ENCODE results near the gene TMEM259.

The TMEM259 gene

DNA sequence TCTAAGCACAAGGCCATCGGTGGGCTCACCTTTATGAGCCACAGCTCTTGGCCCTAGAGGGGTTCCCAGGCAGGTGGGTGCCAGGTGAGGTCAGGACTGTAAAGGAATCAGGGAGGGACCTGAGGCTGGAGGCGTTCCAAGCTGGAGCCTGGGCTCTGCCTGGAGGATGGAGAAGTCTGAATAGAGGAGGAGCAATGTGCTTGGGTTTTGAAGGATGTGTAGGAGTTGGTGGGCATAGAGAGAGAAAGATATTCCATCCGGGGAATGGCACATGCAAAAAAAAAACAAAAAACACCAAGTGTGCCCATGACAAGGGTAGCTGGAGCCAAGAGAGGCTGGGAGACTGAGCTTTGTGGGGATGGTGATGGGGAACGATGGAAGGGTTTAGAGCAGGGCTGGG, 18.3 kb downstream of the TMEM259 start:
- no peak overlapping the region for H3K4me3 ChIP-seq (ENCODE audit: low read length in 2 of 2)
- H3K4me1 ChIP-seq (ENCODE audit: control insufficient read depth in 2 of 2, insufficient read depth in 2 of 2, low read length in 2 of 2) = peaks cover 0 to 3% of the 10 kb centered on the region in 2 donors
- H3K9ac ChIP-seq (ENCODE audit: low read depth in 1 of 2, low read length in 2 of 2) = no peak overlapping the region
- H3K36me3 ChIP-seq (ENCODE audit: control insufficient read depth in 2 of 2, insufficient read depth in 2 of 2, low read length in 2 of 2) = no peaks in the 10 kb centered on the region
- H3K27ac ChIP-seq (ENCODE audit: low read depth in 2 of 2, low read length in 2 of 2) = no peak overlapping the region
- peaks cover 27 to 29% of the 10 kb centered on the region in 2 donors for H3K27me3 ChIP-seq (ENCODE audit: control insufficient read depth in 2 of 2, insufficient read depth in 2 of 2, low read length in 2 of 2)
- no peaks in the 10 kb centered on the region for H3K9me3 ChIP-seq (ENCODE audit: control insufficient read depth in 2 of 2, low read length in 2 of 2)

DNA sequence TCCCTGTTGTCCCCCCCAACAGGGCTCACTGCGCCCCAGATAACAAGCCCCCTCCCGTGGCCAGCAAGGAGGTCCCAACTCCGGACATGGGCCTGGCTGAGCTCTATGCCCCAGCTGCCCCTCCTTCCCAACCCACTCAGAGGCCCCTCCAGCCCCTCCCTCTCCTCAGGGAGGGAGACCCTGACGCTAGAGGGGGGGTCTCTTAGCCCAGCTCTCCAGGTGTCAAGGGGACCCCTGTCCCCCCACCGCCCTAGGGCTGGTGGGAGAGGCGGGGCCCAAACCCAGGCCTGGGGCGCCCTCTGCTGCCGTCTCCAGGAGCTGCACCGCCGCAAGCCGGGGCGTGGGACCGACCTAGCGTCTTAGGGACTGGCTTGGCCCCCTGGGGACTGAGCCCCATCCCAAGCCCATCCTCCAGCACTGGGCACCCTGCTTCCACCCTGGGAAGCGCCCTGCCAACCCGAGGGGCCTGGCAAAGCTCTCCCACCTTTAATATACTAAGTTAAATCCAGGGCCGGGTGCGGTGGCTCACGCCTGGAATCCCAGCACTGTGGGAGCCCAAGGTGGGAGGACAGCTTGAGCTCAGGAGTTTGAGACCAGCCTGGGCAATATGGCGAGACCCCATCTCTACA, 19.3 kb downstream of the TMEM259 start:
- H3K36me3 ChIP-seq (ENCODE audit: control insufficient read depth in 2 of 2, insufficient read depth in 2 of 2, low read length in 2 of 2) = no peaks in the 10 kb centered on the region
- H3K9me3 ChIP-seq (ENCODE audit: control insufficient read depth in 2 of 2, low read length in 2 of 2) = no peaks in the 10 kb centered on the region
- H3K9ac ChIP-seq (ENCODE audit: low read depth in 1 of 2, low read length in 2 of 2) = no peak overlapping the region
- peaks cover 33 to 35% of the 10 kb centered on the region in 2 donors for H3K27me3 ChIP-seq (ENCODE audit: control insufficient read depth in 2 of 2, insufficient read depth in 2 of 2, low read length in 2 of 2)
- no peak overlapping the region for H3K27ac ChIP-seq (ENCODE audit: low read depth in 2 of 2, low read length in 2 of 2)
- H3K4me1 ChIP-seq (ENCODE audit: control insufficient read depth in 2 of 2, insufficient read depth in 2 of 2, low read length in 2 of 2) = peaks cover 0 to 3% of the 10 kb centered on the region in 2 donors
- no peak overlapping the region for H3K4me3 ChIP-seq (ENCODE audit: low read length in 2 of 2)

DNA sequence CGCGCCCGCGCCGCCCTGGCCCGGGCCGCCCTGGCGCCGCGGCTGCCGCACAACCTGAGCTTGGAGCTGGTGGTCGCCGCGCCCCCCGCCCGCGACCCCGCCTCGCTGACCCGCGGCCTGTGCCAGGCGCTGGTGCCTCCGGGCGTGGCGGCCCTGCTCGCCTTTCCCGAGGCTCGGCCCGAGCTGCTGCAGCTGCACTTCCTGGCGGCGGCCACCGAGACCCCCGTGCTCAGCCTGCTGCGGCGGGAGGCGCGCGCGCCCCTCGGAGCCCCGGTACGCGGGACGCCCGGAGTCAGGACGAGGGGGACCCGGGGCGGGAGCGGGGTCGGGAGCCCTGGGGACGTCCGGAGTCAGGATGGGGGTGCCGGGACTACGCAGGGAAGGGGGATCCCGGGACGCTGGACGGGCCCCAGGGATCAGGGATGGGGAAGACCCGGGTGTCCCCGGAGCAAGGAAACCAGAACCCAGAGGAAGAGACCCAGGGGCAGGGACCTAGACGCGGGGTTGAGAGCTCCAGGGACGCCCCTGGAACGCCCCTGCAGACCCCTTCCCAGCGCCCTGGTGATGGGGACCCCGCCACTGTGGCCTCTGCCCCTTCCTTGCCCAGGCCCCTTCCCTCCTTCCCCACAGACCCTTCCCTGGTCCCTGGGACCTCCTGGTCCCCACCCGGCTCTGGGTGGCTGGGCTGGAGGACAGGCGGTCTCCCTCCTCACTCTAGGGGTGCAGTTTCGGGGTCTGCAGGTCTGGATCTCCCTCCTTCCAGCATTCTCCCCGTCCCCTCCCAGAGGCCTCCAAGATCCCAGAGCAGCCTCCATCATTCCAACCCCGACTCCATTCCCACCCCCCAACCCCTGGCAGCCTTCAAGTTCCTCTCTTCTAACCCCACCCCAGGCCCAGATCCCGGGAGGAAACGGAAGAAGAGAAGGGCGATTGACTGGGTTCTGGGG, 20.1 kb downstream of the TMEM259 start:
- Histone ChIP-seq H3K9ac (ENCODE audit: low read depth in 1 of 2, low read length in 2 of 2) (no peak overlapping the region), H3K36me3 (ENCODE audit: control insufficient read depth in 2 of 2, insufficient read depth in 2 of 2, low read length in 2 of 2) (no peaks in the 10 kb centered on the region), H3K4me3 (ENCODE audit: low read length in 2 of 2) (no peak overlapping the region), H3K9me3 (ENCODE audit: control insufficient read depth in 2 of 2, low read length in 2 of 2) (no peaks in the 10 kb centered on the region), H3K27me3 (ENCODE audit: control insufficient read depth in 2 of 2, insufficient read depth in 2 of 2, low read length in 2 of 2) (peaks cover 40 to 42% of the 10 kb centered on the region in 2 donors), H3K27ac (ENCODE audit: low read depth in 2 of 2, low read length in 2 of 2) (no peak overlapping the region), H3K4me1 (ENCODE audit: control insufficient read depth in 2 of 2, insufficient read depth in 2 of 2, low read length in 2 of 2) (peaks cover 3 to 10% of the 10 kb centered on the region in 2 donors)

DNA sequence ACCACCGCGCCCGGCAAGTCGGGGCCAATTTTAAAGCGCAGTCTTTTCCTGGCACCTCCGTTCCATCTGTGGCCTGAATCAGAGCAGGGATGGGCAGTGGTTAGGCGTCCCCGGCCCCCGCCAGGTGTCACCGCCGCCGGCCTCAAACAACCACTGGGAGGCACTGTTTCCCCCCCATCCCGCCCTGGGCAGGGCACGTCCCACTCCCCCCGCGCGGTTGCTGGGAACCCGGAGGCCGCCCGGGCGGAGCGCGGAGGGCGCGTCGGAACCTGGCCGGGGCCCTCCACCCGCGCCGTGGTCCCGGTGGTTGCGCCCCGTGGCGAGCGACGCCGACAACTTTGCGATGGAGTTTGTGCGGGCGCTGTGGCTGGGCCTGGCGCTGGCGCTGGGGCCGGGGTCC, 20.8 kb downstream of the TMEM259 start, which contains the start of gene GRIN3B:
TSS of gene GRIN3B (plus strand) at position 325 of the 400 bp plus-strand sequence. CDS start at position 344, 19 bp downstream.
- no peak within 1 kb of the TSS for H3K4me3 ChIP-seq (ENCODE audit: low read length in 2 of 2)

DNA sequence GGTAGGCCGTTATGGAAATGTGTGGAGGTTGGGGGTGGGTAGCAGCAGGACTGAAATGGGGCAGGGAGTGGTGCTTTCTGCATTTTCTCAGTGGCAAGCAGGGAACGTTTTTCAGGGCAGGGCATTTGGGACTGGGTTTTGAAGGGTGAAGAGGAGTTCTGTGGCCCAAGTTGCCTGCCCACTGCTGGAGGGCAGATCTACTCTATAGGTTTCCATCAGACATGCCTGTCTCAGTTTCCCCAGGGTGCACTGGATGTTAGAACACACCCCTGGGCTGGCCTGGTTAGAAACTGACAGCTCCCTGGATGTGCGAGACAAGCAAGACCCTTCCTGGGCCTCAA, 21.6 kb downstream of the TMEM259 start:
- Histone ChIP-seq H3K27me3 (ENCODE audit: control insufficient read depth in 2 of 2, insufficient read depth in 2 of 2, low read length in 2 of 2) (peaks cover 43 to 46% of the 10 kb centered on the region in 2 donors), H3K4me3 (ENCODE audit: low read length in 2 of 2) (no peak overlapping the region), H3K4me1 (ENCODE audit: control insufficient read depth in 2 of 2, insufficient read depth in 2 of 2, low read length in 2 of 2) (peaks cover 5 to 10% of the 10 kb centered on the region in 2 donors), H3K9ac (ENCODE audit: low read depth in 1 of 2, low read length in 2 of 2) (no peak overlapping the region), H3K27ac (ENCODE audit: low read depth in 2 of 2, low read length in 2 of 2) (no peak overlapping the region), H3K36me3 (ENCODE audit: control insufficient read depth in 2 of 2, insufficient read depth in 2 of 2, low read length in 2 of 2) (no peaks in the 10 kb centered on the region), H3K9me3 (ENCODE audit: control insufficient read depth in 2 of 2, low read length in 2 of 2) (no peaks in the 10 kb centered on the region)

More for the DNA sequence above, 20.8 kb downstream of the TMEM259 start, which contains the start of gene GRIN3B:
- no peaks in the 10 kb centered on the region for H3K36me3 ChIP-seq (ENCODE audit: control insufficient read depth in 2 of 2, insufficient read depth in 2 of 2, low read length in 2 of 2)
- no peak within 1 kb of the TSS for H3K27ac ChIP-seq (ENCODE audit: low read depth in 2 of 2, low read length in 2 of 2)
- peaks cover 5 to 10% of the 10 kb centered on the region in 2 donors for H3K4me1 ChIP-seq (ENCODE audit: control insufficient read depth in 2 of 2, insufficient read depth in 2 of 2, low read length in 2 of 2)
- no peaks in the 10 kb centered on the region for H3K9me3 ChIP-seq (ENCODE audit: control insufficient read depth in 2 of 2, low read length in 2 of 2)
- H3K27me3 ChIP-seq (ENCODE audit: control insufficient read depth in 2 of 2, insufficient read depth in 2 of 2, low read length in 2 of 2) = peaks cover 43 to 47% of the 10 kb centered on the region in 2 donors
- H3K9ac ChIP-seq (ENCODE audit: low read depth in 1 of 2, low read length in 2 of 2) = no peak within 1 kb of the TSS

DNA sequence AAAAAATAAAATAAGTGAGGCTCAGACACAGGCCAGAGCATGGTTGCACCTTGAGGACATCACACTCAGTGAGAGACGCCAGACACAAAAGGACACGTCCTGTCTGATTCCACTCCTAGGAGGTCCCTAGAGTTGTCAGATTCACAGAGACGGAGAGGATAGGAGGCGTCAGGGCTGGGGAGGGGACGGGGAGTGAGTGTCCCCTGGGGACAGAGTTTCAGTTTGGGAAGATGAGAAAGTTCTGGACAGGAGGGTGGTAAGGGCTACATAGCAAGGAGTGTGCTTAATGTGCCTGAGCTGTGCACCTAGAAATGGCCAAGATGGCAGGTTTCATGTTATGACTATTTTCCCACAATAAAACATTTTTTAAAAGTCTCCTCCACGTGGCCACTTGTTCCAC, 22.9 kb downstream of the TMEM259 start:
- no peaks in the 10 kb centered on the region for H3K9me3 ChIP-seq (ENCODE audit: control insufficient read depth in 2 of 2, low read length in 2 of 2)
- H3K27me3 ChIP-seq (ENCODE audit: control insufficient read depth in 2 of 2, insufficient read depth in 2 of 2, low read length in 2 of 2) = peaks cover 43 to 46% of the 10 kb centered on the region in 2 donors
- H3K36me3 ChIP-seq (ENCODE audit: control insufficient read depth in 2 of 2, insufficient read depth in 2 of 2, low read length in 2 of 2) = peaks cover 0 to 4% of the 10 kb centered on the region in 2 donors
- no peak overlapping the region for H3K9ac ChIP-seq (ENCODE audit: low read depth in 1 of 2, low read length in 2 of 2)
- H3K27ac ChIP-seq (ENCODE audit: low read depth in 2 of 2, low read length in 2 of 2) = no peak overlapping the region
- peaks cover 5 to 10% of the 10 kb centered on the region in 2 donors for H3K4me1 ChIP-seq (ENCODE audit: control insufficient read depth in 2 of 2, insufficient read depth in 2 of 2, low read length in 2 of 2)
- no peak overlapping the region for H3K4me3 ChIP-seq (ENCODE audit: low read length in 2 of 2)

DNA sequence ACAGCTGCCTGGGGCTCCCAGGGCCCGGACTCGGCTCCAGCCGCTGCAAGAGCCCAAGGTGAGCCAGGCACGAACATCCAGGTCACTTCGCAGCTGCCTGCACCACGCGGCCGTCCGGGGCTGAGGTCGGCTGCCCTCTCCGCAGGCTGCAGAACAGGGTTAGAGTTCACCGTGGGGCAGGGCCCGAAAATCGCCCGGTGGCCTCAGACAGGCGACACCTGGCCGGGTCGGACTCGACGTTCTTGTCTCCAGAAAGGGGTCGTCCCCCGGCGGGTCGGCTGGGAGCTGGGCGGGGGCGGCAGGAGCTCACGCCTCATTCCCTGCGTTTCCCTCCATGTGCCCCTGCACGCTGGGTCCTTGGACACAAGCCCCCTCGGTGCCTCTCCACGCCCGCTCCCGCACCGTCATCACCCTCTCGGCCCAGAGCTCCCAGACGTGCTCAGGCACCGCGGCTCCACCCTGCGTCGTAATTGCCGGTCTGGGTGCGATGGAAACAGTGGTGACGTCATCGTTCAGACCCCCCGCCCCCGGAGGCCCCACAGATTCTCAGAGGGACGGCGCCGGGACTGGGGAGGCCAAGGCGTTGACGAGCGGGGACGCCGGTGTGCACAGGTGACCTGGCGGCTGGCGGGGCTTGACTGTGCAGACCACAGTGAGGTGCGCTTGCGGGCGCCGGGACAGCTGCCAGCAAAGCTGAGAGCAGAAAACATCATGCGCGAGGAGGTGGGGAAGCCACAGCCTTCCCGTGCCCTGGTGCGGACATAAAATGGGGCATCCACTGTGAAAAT, 24.7 kb downstream of the TMEM259 start:
- Histone ChIP-seq H3K36me3 (ENCODE audit: control insufficient read depth in 2 of 2, insufficient read depth in 2 of 2, low read length in 2 of 2) (peaks cover 0 to 9% of the 10 kb centered on the region in 2 donors), H3K4me1 (ENCODE audit: control insufficient read depth in 2 of 2, insufficient read depth in 2 of 2, low read length in 2 of 2) (peaks cover 5 to 10% of the 10 kb centered on the region in 2 donors), H3K27me3 (ENCODE audit: control insufficient read depth in 2 of 2, insufficient read depth in 2 of 2, low read length in 2 of 2) (peaks cover 37 to 46% of the 10 kb centered on the region in 2 donors), H3K9ac (ENCODE audit: low read depth in 1 of 2, low read length in 2 of 2) (no peak overlapping the region), H3K9me3 (ENCODE audit: control insufficient read depth in 2 of 2, low read length in 2 of 2) (no peaks in the 10 kb centered on the region), H3K27ac (ENCODE audit: low read depth in 2 of 2, low read length in 2 of 2) (no peak overlapping the region), H3K4me3 (ENCODE audit: low read length in 2 of 2) (no peak overlapping the region)

DNA sequence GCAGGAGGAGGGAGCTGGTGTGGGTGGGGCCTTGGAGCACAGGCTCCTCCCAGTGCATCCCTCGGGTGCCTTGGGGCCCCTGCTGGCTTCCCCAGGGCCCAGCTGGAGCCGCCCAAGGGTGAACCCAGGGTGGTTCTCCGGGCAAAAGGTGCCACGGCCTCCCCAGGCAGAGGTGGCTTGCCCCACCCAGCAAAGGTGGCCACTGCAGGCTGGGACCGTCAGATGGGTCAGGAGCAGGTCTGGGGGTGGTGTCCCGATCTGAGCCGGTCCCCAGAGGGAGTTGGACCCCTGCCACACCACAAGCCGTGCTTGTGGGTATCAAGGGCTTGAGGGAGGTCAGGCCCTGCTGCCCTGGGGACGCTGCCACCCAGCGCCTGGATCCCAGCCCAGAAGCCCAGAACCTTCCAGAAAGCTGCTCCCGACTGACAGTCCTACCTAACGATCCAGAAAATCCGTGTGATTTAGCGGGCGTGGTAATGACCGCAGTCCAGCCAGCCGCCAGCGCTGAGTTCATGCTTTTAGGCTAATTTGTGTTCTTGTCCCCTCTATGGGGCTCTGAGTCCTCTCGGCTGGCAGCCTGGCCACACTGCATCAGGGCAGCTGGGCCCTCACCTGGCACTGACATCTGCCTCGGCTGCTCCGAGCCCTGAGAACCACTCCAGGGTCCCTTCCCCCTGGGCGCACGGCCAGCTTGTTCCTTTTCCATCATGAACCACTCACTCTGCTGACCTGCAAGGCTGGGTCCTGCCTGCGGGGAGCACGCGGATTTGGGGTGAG, 25.7 kb downstream of the TMEM259 start:
- Histone ChIP-seq H3K4me1 (ENCODE audit: control insufficient read depth in 2 of 2, insufficient read depth in 2 of 2, low read length in 2 of 2) (peaks cover 5 to 7% of the 10 kb centered on the region in 2 donors), H3K36me3 (ENCODE audit: control insufficient read depth in 2 of 2, insufficient read depth in 2 of 2, low read length in 2 of 2) (peaks cover 0 to 9% of the 10 kb centered on the region in 2 donors), H3K9ac (ENCODE audit: low read depth in 1 of 2, low read length in 2 of 2) (no peak overlapping the region), H3K9me3 (ENCODE audit: control insufficient read depth in 2 of 2, low read length in 2 of 2) (no peaks in the 10 kb centered on the region), H3K27me3 (ENCODE audit: control insufficient read depth in 2 of 2, insufficient read depth in 2 of 2, low read length in 2 of 2) (peaks cover 33 to 40% of the 10 kb centered on the region in 2 donors), H3K4me3 (ENCODE audit: low read length in 2 of 2) (no peak overlapping the region), H3K27ac (ENCODE audit: low read depth in 2 of 2, low read length in 2 of 2) (no peak overlapping the region)

DNA sequence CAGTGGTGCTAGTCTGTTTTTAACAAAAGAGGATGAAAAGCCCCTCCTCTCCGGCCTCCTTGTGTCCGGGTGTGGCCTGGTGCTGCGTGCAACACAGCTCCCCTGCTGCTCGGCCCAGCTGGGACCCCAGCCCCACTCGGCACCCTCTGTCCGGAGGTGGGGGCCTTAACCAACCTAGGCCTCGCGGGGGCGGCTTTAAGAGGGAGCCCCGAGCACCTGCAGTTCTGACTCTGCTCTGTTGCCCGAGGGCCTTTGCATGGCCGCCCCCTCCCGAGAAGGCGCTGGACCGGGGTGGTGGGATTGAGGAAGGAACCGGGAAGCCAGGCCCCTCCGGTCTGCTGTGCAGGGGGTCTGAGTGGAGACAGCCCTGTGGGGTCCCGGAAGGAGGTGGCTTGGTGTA, 26.4 kb downstream of the TMEM259 start:
- Histone ChIP-seq H3K4me3 (ENCODE audit: low read length in 2 of 2) (no peak overlapping the region), H3K9ac (ENCODE audit: low read depth in 1 of 2, low read length in 2 of 2) (no peak overlapping the region), H3K36me3 (ENCODE audit: control insufficient read depth in 2 of 2, insufficient read depth in 2 of 2, low read length in 2 of 2) (peaks cover 0 to 9% of the 10 kb centered on the region in 2 donors), H3K9me3 (ENCODE audit: control insufficient read depth in 2 of 2, low read length in 2 of 2) (no peaks in the 10 kb centered on the region), H3K27me3 (ENCODE audit: control insufficient read depth in 2 of 2, insufficient read depth in 2 of 2, low read length in 2 of 2) (peaks cover 32 to 40% of the 10 kb centered on the region in 2 donors), H3K4me1 (ENCODE audit: control insufficient read depth in 2 of 2, insufficient read depth in 2 of 2, low read length in 2 of 2) (peaks cover 5 to 7% of the 10 kb centered on the region in 2 donors), H3K27ac (ENCODE audit: low read depth in 2 of 2, low read length in 2 of 2) (no peak overlapping the region)
